Measurements from ENCODE around the gene ADAMTS12.

- TF ChIP-seq CTCF (IDR thresholded peaks at IDR 0.05), result no peak
- TF ChIP-seq REST (IDR thresholded peaks at IDR 0.05; ENCODE audit: insufficient read depth in 1 of 2, low read depth in 2 of 2, low read length in 1 of 2), result no peak
- TF ChIP-seq SIN3A (IDR thresholded peaks at IDR 0.05; ENCODE audit: borderline replicate concordance, insufficient read depth, low read depth, low read length), result no peak
- TF ChIP-seq TCF7L2 (IDR thresholded peaks at IDR 0.05; ENCODE audit: low read depth, low read length), result no peak
- TF ChIP-seq POLR2AphosphoS5 (IDR thresholded peaks at IDR 0.05; ENCODE audit: low read depth, low read length), result no peak
These were observed 50.8 kb downstream of the ADAMTS12 start for GRCh38 chr5:33840927-33841547.
